GM12892 (cell line): ENCODE measurements around the gene REEP3.
"Not testable (repeated sequence)": the region's sequence is repeated elsewhere in the genome, so short reads cannot be mapped to it uniquely, and the experiment has no call there.

ENCODE experiments used
- POLR2A ChIP-seq: IDR thresholded peaks from 2 replicates; pipeline ENCODE4 v1.6.1; 2011; ENCODE audit warnings: low read depth, low read length, control low read depth
- POLR2AphosphoS5 ChIP-seq: IDR thresholded peaks from 2 replicates; pipeline ENCODE4 v1.6.1; 2011; ENCODE audit warnings: low read depth, low read length, control low read depth
- TAF1 ChIP-seq: IDR thresholded peaks from 2 replicates; pipeline ENCODE4 v1.6.1; 2011; ENCODE audit warnings: low read depth, mild to moderate bottlenecking, control low read depth, low read length, borderline replicate concordance

GRCh38 chr10:63500551-63500950, 20.6 kb upstream of the REEP3 start:
- not testable (repeated sequence) for TF ChIP-seq POLR2A, POLR2AphosphoS5, TAF1
